Nephron (organoid): ENCODE data around the gene QKI.
"Not testable (repeated sequence)": the region's sequence is repeated elsewhere in the genome, so short reads cannot be mapped to it uniquely, and the experiment has no call there.

Experiments
- H3K27ac Mint-ChIP-seq, 3 experiments: 2 replicates each; pipeline ENCODE4 v1.8.0; 2020; ENCODE audit warnings: mixed read lengths in 3 of 3, mild to moderate bottlenecking in 2 of 3, moderate library complexity in 1 of 3
- H3K27me3 Mint-ChIP-seq: 2 replicates; pipeline ENCODE4 v1.8.0; 2021; ENCODE audit warnings: low read depth, mild to moderate bottlenecking, moderate library complexity, mixed read lengths
- H3K36me3 Mint-ChIP-seq: 2 replicates; pipeline ENCODE4 v1.8.0; 2020; ENCODE audit warnings: low read depth, mixed read lengths
- H3K4me1 Mint-ChIP-seq: 2 replicates; pipeline ENCODE4 v1.8.0; 2020; ENCODE audit warnings: mixed read lengths
- H3K4me3 Mint-ChIP-seq, 3 experiments: 2 replicates each; pipeline ENCODE4 v1.8.0; 2020; ENCODE audit warnings: mild to moderate bottlenecking in 3 of 3, mixed read lengths in 3 of 3, moderate library complexity in 2 of 3
- H3K9me3 Mint-ChIP-seq: 2 replicates; pipeline ENCODE4 v1.8.0; 2020; ENCODE audit warnings: mixed read lengths
- CTCF ChIP-seq, 3 experiments: fragments of 200-600 bp; sonication (generic); IDR thresholded peaks; one replicate each; pipeline ENCODE4 v1.5.0; 2021; ENCODE audit warnings: antibody characterized with exemption in 3 of 3; ENCODE audit not compliant: unreplicated experiment in 3 of 3

Gene QKI

GRCh38 chr6:163427498-163428254, 13.2 kb downstream of the QKI start:
- Mint-ChIP-seq H3K4me1 (peaks cover 79% of the 10 kb centered on the region), H3K36me3 (no peaks in the 10 kb centered on the region), H3K9me3 (no peaks in the 10 kb centered on the region), H3K27me3 (no peaks in the 10 kb centered on the region), H3K4me3 (peak overlapping the region in 2 of 3 experiments; percentile 22 to 41), H3K27ac (no peak overlapping the region)
- TF ChIP-seq CTCF (IDR thresholded peaks at IDR 0.05; ENCODE audit: unreplicated experiment in 3 of 3) = peak; percentile 50 to 56 (median 55)

- peaks cover 4% of the 10 kb centered on the region for H3K36me3 Mint-ChIP-seq
- TF ChIP-seq CTCF (IDR thresholded peaks at IDR 0.05; ENCODE audit: unreplicated experiment in 3 of 3) = no peak
These were observed 13.9 kb downstream of the QKI start for GRCh38 chr6:163428373-163428772.

GRCh38 chr6:163429858-163430448, 15.4 kb downstream of the QKI start:
- TF ChIP-seq CTCF (IDR thresholded peaks at IDR 0.05; ENCODE audit: unreplicated experiment in 3 of 3) = no peak
- no peaks in the 10 kb centered on the region for H3K27me3 Mint-ChIP-seq
- H3K9me3 Mint-ChIP-seq = no peaks in the 10 kb centered on the region
- no peak overlapping the region for H3K4me3 Mint-ChIP-seq
- H3K4me1 Mint-ChIP-seq = peaks cover 71% of the 10 kb centered on the region
- H3K27ac Mint-ChIP-seq = peak overlapping the region; percentile 4 to 29 (median 29)
- peaks cover 5% of the 10 kb centered on the region for H3K36me3 Mint-ChIP-seq

More at GRCh38 chr6:163428373-163428772, 13.9 kb downstream of the QKI start:
- H3K27me3 Mint-ChIP-seq = no peaks in the 10 kb centered on the region
- no peaks in the 10 kb centered on the region for H3K9me3 Mint-ChIP-seq
- peak overlapping the region in 1 of 3 experiments; percentile 4 for H3K4me3 Mint-ChIP-seq
- peak overlapping the region in 2 of 3 experiments; percentile 9 to 25 for H3K27ac Mint-ChIP-seq
- peaks cover 82% of the 10 kb centered on the region for H3K4me1 Mint-ChIP-seq

DNA sequence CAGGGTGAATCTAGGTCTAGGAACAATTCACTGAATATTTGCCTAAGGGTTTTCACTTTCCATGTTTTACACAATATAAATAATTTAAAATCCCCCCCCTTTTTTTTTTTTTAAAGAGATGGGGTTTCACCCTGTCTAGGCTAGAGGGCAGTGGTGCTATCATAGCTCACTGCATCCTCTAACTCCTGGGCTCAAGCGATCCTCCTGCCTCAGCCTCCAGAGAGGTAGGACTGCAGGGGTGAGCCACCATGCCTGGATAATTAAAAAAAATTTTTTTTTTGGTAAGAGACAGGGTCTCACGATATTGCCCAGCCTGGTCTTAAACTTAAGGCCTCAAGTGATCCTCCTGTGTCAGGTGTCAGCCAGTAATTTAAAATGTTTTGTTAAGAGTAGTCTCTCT, 17.8 kb downstream of the QKI start:
- Mint-ChIP-seq H3K4me1 (peaks cover 62% of the 10 kb centered on the region), H3K4me3 (no peak overlapping the region), H3K36me3 (peaks cover 12% of the 10 kb centered on the region), H3K27ac (peak overlapping the region in 1 of 3 experiments; percentile 14), H3K27me3 (no peaks in the 10 kb centered on the region), H3K9me3 (no peaks in the 10 kb centered on the region)
- no peak for TF ChIP-seq CTCF (IDR thresholded peaks at IDR 0.05; ENCODE audit: unreplicated experiment in 3 of 3)

GRCh38 chr6:163433486-163433885, 19.0 kb downstream of the QKI start:
- not testable (repeated sequence) for H3K9me3 Mint-ChIP-seq, H3K4me3 Mint-ChIP-seq, H3K27me3 Mint-ChIP-seq, H3K27ac Mint-ChIP-seq
- peaks cover 12% of the 10 kb centered on the region for H3K36me3 Mint-ChIP-seq
- H3K4me1 Mint-ChIP-seq = peaks cover 52% of the 10 kb centered on the region

GRCh38 chr6:163435023-163435422, 20.5 kb downstream of the QKI start:
- TF ChIP-seq CTCF (IDR thresholded peaks at IDR 0.05; ENCODE audit: unreplicated experiment in 3 of 3) = no peak
- H3K27me3 Mint-ChIP-seq = no peaks in the 10 kb centered on the region
- no peaks in the 10 kb centered on the region for H3K9me3 Mint-ChIP-seq
- no peak overlapping the region for H3K4me3 Mint-ChIP-seq
- H3K4me1 Mint-ChIP-seq = peaks cover 44% of the 10 kb centered on the region
- peaks cover 16% of the 10 kb centered on the region for H3K36me3 Mint-ChIP-seq
- no peak overlapping the region for H3K27ac Mint-ChIP-seq
